Activated T-cell treated with anti-CD3 and anti-CD28 coated beads for 24 hours (primary cell): Measurements from ENCODE around the gene CCDC92.

Experiments used
- DNase-seq: peaks from one replicate; pipeline ENCODE4 v3.0.0-alpha.2; 2020; ENCODE audit warnings: low read depth

Gene CCDC92

GRCh38 chr12:124002021-124002644, 29.5 kb upstream of the CCDC92 start:
- no peak for DNase-seq

GRCh38 chr12:124001343-124001742, 28.7 kb upstream of the CCDC92 start:
- DNase-seq, result no peak

GRCh38 chr12:124000111-124000510, 27.5 kb upstream of the CCDC92 start:
- DNase-seq, result no peak

GRCh38 chr12:123998991-123999359, 26.3 kb upstream of the CCDC92 start:
- DNase-seq, result no peak

- DNase-seq, result no peak
These were observed 25.8 kb upstream of the CCDC92 start for GRCh38 chr12:123998344-123998990.

- no peak for DNase-seq
These were observed 25.3 kb upstream of the CCDC92 start for GRCh38 chr12:123997908-123998307.

- DNase-seq, result no peak
These were observed 24.6 kb upstream of the CCDC92 start for GRCh38 chr12:123997033-123997822.

- DNase-seq, result no peak
These were observed 23.9 kb upstream of the CCDC92 start for GRCh38 chr12:123996581-123996980.

GRCh38 chr12:123995023-123995748, 22.6 kb upstream of the CCDC92 start:
- DNase-seq, result no peak

GRCh38 chr12:123992118-123992825, 19.6 kb upstream of the CCDC92 start:
- no peak for DNase-seq

- DNase-seq, result no peak
These were observed 18.8 kb upstream of the CCDC92 start for GRCh38 chr12:123991372-123991951.

GRCh38 chr12:123990511-123990910, 17.9 kb upstream of the CCDC92 start:
- DNase-seq, result no peak

GRCh38 chr12:123989753-123990152, 17.1 kb upstream of the CCDC92 start:
- DNase-seq, result no peak

- DNase-seq, result no peak
These were observed 16.5 kb upstream of the CCDC92 start for GRCh38 chr12:123989168-123989567.

GRCh38 chr12:123987022-123987421, 14.4 kb upstream of the CCDC92 start:
- DNase-seq, result no peak

GRCh38 chr12:123986374-123986965, 13.8 kb upstream of the CCDC92 start:
- no peak for DNase-seq

- no peak for DNase-seq
These were observed 12.3 kb upstream of the CCDC92 start for GRCh38 chr12:123984903-123985302.

- DNase-seq, result peak; percentile 31
These were observed 11.3 kb upstream of the CCDC92 start for GRCh38 chr12:123983822-123984485.

- no peak for DNase-seq
These were observed 9.6 kb upstream of the CCDC92 start for GRCh38 chr12:123982269-123982668.

GRCh38 chr12:123979566-123979965, 6.9 kb upstream of the CCDC92 start:
- DNase-seq, result no peak
